Central memory CD4-positive, alpha-beta T cell (primary cell): ENCODE measurements around the gene DCLRE1C.
"Not testable (repeated sequence)": the region's sequence is repeated elsewhere in the genome, so short reads cannot be mapped to it uniquely, and the experiment has no call there.

Source experiments
- DNase-seq: peaks from one replicate; pipeline ENCODE4 v3.0.0; 2022

The DCLRE1C gene

GRCh38 chr10:14879124-14879927 is 74.6 kb downstream of the DCLRE1C start:
- peak; percentile 37 for DNase-seq

GRCh38 chr10:14878266-14879123 is 75.4 kb downstream of the DCLRE1C start, which contains the start of gene SUV39H2:
SUV39H2 (plus strand) TSS chr10:14878866; CDS start chr10:14878889, 23 bp downstream.
- DNase-seq, result peak; percentile 88

GRCh38 chr10:14876764-14877163 is 77.1 kb downstream of the DCLRE1C start:
- DNase-seq, result no peak

- DNase-seq, result no peak
Measured at GRCh38 chr10:14875941-14876340, 78.0 kb downstream of the DCLRE1C start.

- no peak for DNase-seq
Measured at GRCh38 chr10:14873090-14873760, 80.7 kb downstream of the DCLRE1C start.

- DNase-seq, result not testable (repeated sequence)
Measured at GRCh38 chr10:14864871-14865270, 89.0 kb downstream of the DCLRE1C start.

GRCh38 chr10:14864466-14864865 is 89.4 kb downstream of the DCLRE1C start:
- DNase-seq, result not testable (repeated sequence)

GRCh38 chr10:14860791-14861190 is 93.1 kb downstream of the DCLRE1C start:
- DNase-seq, result no peak

- no peak for DNase-seq
Measured at GRCh38 chr10:14859775-14860174, 94.1 kb downstream of the DCLRE1C start.

- DNase-seq, result no peak
Measured at GRCh38 chr10:14859043-14859442, 94.9 kb downstream of the DCLRE1C start.

GRCh38 chr10:14858338-14858960 is 95.4 kb downstream of the DCLRE1C start:
- DNase-seq, result no peak

- no peak for DNase-seq
Measured at GRCh38 chr10:14855453-14855852, 98.4 kb downstream of the DCLRE1C start.

- no peak for DNase-seq
Measured at GRCh38 chr10:14852236-14852635, 101.7 kb downstream of the DCLRE1C start.
